NT2/D1 (cell line): ENCODE data around the gene TOMM40.
A peak's percentile ranks its signal among the peaks of the same experiment; 100 is the strongest.

Experiments
- DNase-seq: peaks from one replicate; pipeline ENCODE4 v3.0.0-alpha.2; 2011; ENCODE audit warnings: low read depth, low spot score
- H3K27me3 ChIP-seq: 2 replicates; pipeline ENCODE4 v1.6.0; 2011; ENCODE audit warnings: mild to moderate bottlenecking; ENCODE audit not compliant: insufficient read length, insufficient read depth
- H3K36me3 ChIP-seq: 2 replicates; pipeline ENCODE4 v1.6.1; 2011; ENCODE audit warnings: mild to moderate bottlenecking, low read length, mixed read lengths; ENCODE audit not compliant: insufficient read depth, insufficient read length
- H3K4me1 ChIP-seq: 2 replicates; pipeline ENCODE4 v1.5.1; 2011; ENCODE audit not compliant: insufficient read depth, insufficient read length
- H3K4me3 ChIP-seq: 2 replicates; pipeline ENCODE4 v1.5.1; 2011; ENCODE audit warnings: low read depth; ENCODE audit not compliant: insufficient read length
- H3K9ac ChIP-seq: 2 replicates; pipeline ENCODE4 v1.6.0; 2011; ENCODE audit warnings: low read depth; ENCODE audit not compliant: insufficient read length
- H3K9me3 ChIP-seq: 2 replicates; pipeline ENCODE4 v1.5.1; 2011; ENCODE audit warnings: mild to moderate bottlenecking, low read length; ENCODE audit not compliant: insufficient read depth
- SUZ12 ChIP-seq: IDR thresholded peaks from 2 replicates; pipeline ENCODE4 v1.6.1; 2011; ENCODE audit not compliant: insufficient read length, insufficient read depth; ENCODE audit errors: extremely low read depth
- YY1 ChIP-seq: IDR thresholded peaks from 2 replicates; pipeline ENCODE4 v1.6.1; 2011; ENCODE audit not compliant: insufficient read length, insufficient read depth
- ZNF274 ChIP-seq: IDR thresholded peaks from 2 replicates; pipeline ENCODE4 v1.6.1; 2011; ENCODE audit warnings: mild to moderate bottlenecking, low read depth, low read length

TOMM40 gene

DNA sequence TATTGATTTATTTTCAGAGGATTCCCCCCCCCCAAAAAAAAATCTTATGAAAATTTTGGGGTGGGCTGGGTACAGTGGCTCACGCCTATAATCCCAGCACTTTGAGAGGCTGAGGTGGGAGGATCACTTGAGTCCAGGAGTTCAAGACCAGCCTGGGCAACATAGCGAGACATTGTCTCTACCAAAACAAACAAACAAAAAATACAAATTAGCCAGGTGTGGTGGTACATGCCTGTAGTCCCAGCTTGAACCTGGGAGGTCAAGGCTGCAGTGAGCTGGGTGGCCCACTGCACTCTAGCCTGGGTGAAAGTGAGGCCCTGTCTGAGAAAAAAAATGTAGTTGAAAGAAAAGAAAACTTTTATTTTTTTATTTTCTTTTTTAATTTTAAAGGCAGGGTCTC is 27.1 kb upstream of the TOMM40 start:
- H3K9ac ChIP-seq: no peak overlapping the region
- H3K36me3 ChIP-seq: peaks cover 63% of the 10 kb centered on the region
- TF ChIP-seq YY1 (no peak), SUZ12 (no peak), ZNF274 (no peak)

GRCh38 chr19:44865196-44865767 is 25.8 kb upstream of the TOMM40 start:
- TF ChIP-seq YY1 (no peak), SUZ12 (no peak), ZNF274 (no peak)
- no peak overlapping the region for H3K9ac ChIP-seq
- peaks cover 3% of the 10 kb centered on the region for H3K4me1 ChIP-seq
- H3K36me3 ChIP-seq: peaks cover 57% of the 10 kb centered on the region
- no peak for DNase-seq
- no peaks in the 10 kb centered on the region for H3K27me3 ChIP-seq
- no peaks in the 10 kb centered on the region for H3K9me3 ChIP-seq
- H3K4me3 ChIP-seq: no peak overlapping the region

More for the DNA sequence above, 27.1 kb upstream of the TOMM40 start:
- no peaks in the 10 kb centered on the region for H3K9me3 ChIP-seq
- no peaks in the 10 kb centered on the region for H3K27me3 ChIP-seq
- peaks cover 3% of the 10 kb centered on the region for H3K4me1 ChIP-seq
- no peak overlapping the region for H3K4me3 ChIP-seq
- no peak for DNase-seq

DNA sequence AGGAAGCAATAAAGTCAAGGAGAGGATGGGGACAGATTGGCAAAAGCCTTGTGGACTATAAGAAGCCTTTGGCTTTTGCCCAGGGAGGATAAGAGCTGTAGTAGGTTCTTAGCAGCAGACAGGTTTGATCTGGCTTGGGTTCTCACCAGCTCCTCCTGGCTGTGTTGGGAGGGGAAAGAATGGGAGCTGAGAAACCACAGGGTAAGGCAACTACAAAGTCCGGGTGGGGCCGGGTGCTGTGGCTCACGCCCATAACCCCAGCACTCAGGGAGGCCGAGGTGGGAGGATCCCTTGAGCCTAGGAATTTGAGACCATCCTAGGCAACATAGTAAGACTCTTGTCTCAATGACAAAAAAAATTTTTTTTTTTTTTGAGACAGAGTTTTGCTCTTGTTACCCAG is 24.4 kb upstream of the TOMM40 start:
- H3K9ac ChIP-seq: no peak overlapping the region
- H3K36me3 ChIP-seq: peaks cover 56% of the 10 kb centered on the region
- no peaks in the 10 kb centered on the region for H3K27me3 ChIP-seq
- no peak for DNase-seq
- TF ChIP-seq ZNF274 (no peak), SUZ12 (no peak), YY1 (no peak)
- H3K4me1 ChIP-seq: peaks cover 3% of the 10 kb centered on the region
- no peak overlapping the region for H3K4me3 ChIP-seq
- H3K9me3 ChIP-seq: no peaks in the 10 kb centered on the region

DNA sequence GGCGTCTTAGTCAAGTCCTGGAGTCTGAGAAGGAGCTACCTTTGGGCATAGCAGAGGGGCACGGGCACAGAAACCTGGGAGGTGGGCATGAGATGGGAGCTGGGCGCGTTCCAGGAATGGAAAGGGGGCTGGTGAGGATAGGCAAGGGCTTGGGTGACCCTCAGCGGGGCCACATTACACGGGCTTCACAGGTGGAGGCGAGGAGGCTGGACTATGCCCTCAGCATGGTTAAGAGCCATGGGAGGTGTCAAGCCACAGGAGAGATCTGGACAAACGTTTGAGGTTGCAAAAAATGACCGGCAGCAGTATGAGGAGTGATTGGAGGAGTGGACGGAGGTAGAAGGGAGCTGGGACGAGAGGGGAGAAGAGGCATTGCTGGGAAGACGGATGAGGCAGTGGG is 23.5 kb upstream of the TOMM40 start:
- no peaks in the 10 kb centered on the region for H3K9me3 ChIP-seq
- H3K36me3 ChIP-seq: peaks cover 59% of the 10 kb centered on the region
- no peaks in the 10 kb centered on the region for H3K27me3 ChIP-seq
- no peak for TF ChIP-seq SUZ12
- TF ChIP-seq ZNF274: no peak
- TF ChIP-seq YY1: no peak
- H3K4me3 ChIP-seq: no peak overlapping the region
- peaks cover 5% of the 10 kb centered on the region for H3K4me1 ChIP-seq
- no peak for DNase-seq
- H3K9ac ChIP-seq: peak overlapping the region; percentile 50

GRCh38 chr19:44869733-44870470 is 21.2 kb upstream of the TOMM40 start:
- DNase-seq: no peak
- TF ChIP-seq SUZ12 (no peak), ZNF274 (no peak), YY1 (no peak)
- Histone ChIP-seq H3K9ac (no peak overlapping the region), H3K4me1 (peaks cover 8% of the 10 kb centered on the region), H3K4me3 (no peak overlapping the region), H3K36me3 (peaks cover 77% of the 10 kb centered on the region), H3K27me3 (no peaks in the 10 kb centered on the region), H3K9me3 (no peaks in the 10 kb centered on the region)

DNA sequence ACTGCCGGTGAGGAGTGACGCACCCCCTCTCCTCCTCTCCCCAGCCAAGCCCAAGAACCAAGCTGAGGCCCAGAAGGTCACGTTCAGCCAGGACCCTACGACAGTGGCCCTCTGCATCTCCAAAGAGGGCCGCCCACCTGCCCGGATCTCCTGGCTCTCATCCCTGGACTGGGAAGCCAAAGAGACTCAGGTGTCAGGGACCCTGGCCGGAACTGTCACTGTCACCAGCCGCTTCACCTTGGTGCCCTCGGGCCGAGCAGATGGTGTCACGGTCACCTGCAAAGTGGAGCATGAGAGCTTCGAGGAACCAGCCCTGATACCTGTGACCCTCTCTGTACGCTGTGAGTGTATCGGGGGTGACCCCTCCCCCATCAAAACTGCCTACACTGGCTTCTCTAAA is 19.2 kb upstream of the TOMM40 start:
- no peak overlapping the region for H3K4me3 ChIP-seq
- TF ChIP-seq ZNF274 (no peak), SUZ12 (no peak), YY1 (no peak)
- H3K27me3 ChIP-seq: no peaks in the 10 kb centered on the region
- H3K36me3 ChIP-seq: peaks cover 76% of the 10 kb centered on the region
- no peaks in the 10 kb centered on the region for H3K9me3 ChIP-seq
- no peak for DNase-seq
- H3K9ac ChIP-seq: no peak overlapping the region
- peaks cover 5% of the 10 kb centered on the region for H3K4me1 ChIP-seq

GRCh38 chr19:44872661-44873060 is 18.4 kb upstream of the TOMM40 start:
- DNase-seq: no peak
- no peak for TF ChIP-seq YY1
- no peak for TF ChIP-seq ZNF274
- no peak for TF ChIP-seq SUZ12
- Histone ChIP-seq H3K9me3 (no peaks in the 10 kb centered on the region), H3K4me1 (peaks cover 5% of the 10 kb centered on the region), H3K27me3 (no peaks in the 10 kb centered on the region), H3K9ac (no peak overlapping the region), H3K4me3 (no peak overlapping the region), H3K36me3 (peaks cover 78% of the 10 kb centered on the region)
